ENCODE measurements around the gene CD63.

The CD63 gene

DNA sequence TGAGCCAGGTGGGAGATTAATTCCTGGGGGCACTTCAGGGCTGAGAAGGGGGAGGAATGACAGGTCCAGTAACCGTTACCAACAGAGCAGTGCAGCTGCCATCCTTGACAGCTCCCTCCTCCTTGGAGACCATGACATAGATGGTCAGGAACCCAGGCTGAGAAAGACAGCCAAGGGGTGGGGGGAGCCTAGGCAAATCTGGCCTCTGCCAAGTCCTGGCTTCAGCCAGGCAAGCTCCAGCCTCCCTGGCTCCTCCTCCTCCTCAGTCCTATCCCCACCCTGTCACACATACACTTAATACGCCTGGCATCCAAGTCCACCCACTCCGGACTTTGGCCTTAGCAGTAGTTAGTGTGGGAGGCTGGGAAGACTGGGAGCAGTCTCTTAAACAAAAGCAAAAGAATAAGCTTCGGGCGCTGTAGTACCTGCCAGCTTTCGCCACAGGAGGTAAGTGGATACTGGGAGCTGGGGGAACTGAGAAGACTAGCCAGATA lies 8.7 kb downstream of the CD63 start, which contains the start of gene RDH5:
Gene RDH5 (plus strand): TSS at position 323 of the 494 bp plus-strand sequence. CDS start 792 bp downstream, outside the sequence.
- DNase-seq, result no peak

DNA sequence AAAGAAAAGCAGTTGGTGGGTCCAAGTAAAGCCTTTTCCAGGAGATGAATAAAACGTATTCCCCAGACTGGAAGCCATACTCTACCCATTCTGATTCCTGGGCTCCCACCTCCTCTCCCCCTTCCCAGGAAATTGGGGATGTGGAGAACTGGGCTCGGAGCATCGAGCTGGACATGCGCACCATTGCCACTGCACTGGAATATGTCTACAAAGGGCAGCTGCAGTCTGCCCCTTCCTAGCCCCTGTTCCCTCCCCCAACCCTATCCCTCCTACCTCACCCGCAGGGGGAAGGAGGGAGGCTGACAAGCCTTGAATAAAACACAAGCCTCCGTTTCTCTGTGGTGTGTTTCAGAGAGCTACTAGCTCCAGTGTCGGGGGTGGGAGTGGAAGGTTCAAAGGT lies 9.4 kb downstream of the CD63 start:
- no peak for DNase-seq

DNA sequence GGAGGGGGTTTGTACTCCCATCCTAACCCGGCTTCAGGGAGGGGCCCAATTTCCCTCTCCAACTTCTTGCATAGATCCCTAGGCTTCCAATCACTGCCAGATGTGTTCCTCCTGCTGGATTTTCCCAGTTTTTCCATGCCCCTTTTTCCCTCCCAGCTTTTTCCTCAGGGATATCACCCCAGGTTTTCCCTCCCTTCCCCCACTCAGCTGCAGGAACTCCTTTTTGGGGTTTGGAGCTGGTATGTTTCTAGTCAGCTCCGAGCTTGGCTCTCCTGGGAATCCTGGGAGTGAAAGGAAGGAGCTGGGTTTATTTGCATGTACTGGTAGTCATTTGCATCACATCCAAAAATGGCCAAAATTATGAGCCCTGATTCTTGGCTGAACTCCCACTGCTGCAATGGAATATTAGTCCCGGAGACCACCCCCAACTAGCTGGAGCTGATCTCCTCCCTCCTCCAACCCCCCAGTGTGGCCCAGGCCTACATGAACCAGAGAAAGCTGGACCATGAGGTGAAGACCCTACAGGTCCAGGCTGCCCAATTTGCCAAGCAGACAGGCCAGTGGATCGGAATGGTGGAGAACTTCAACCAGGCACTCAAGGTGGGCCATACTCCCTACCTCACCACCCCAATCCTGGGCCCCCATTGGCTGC lies 10.1 kb downstream of the CD63 start:
- DNase-seq, result no peak

DNA sequence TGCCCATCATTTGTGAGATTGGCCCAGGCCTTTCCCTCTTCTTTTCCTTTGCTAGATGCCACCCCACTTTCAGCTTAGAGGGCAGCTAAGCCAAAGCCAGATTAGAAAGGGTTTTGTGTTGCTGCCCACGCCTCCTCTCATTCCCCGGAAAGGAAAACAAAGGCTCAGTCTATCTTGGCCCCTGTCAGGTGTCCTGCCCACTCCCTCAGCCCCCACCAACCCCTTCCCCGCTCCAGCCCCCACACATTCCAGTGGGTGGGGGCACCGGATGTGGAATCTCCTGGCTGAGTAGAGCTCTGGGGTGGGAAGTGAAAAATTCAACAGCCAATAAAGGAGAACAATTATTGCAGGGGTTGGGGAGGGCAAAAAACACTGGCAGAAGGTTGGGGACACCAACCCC lies 10.8 kb downstream of the CD63 start:
- DNase-seq, result no peak

DNA sequence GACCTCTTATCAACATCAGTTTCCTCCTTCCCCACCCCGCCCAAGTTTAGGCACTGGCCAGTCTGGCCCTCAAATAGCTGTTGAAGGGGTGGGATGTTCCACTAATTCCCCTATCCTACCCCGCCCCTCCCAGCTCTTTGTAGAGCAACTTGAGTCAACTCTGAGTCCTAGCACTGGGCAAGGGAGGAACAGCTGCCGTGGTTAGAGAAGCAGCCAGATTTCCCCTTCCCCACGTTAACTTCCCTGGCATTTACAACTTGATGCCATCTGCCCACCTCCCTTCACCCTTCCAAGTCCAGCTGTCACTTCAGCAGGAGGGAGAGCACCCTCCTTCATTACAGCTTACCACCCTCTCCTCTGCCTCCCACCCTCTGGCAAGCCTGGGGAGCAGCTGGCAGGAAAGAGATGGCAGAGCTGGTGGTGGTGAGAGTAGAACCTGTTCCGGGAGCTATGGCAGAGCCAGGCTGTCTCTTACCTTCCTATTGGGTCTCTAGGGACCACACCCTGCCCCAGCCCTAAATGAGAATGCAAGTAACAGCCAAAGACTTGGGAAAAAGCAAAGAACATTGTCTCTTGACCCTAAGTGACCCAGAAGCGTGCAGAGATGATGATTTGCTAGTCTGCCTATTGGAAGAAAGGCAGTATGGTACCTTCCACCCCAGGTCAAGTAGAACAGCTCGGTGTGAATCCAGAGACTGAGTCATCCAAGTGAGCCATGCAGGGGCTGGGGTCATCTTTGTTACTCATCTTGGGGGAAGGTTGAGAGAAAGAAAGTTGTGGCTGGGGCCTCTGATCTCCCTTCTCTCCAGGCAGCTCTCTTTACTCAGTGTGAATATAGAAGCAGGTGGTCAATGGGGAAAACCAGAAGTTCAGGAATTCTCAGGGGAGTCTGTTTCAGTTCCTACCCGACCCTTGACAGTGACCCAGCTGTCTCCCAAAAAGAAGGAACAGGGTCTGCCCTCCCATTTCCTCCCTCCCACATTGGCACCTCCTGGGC lies 11.5 kb downstream of the CD63 start:
- DNase-seq, result peak in 1 of 2 experiments; percentile 27

DNA sequence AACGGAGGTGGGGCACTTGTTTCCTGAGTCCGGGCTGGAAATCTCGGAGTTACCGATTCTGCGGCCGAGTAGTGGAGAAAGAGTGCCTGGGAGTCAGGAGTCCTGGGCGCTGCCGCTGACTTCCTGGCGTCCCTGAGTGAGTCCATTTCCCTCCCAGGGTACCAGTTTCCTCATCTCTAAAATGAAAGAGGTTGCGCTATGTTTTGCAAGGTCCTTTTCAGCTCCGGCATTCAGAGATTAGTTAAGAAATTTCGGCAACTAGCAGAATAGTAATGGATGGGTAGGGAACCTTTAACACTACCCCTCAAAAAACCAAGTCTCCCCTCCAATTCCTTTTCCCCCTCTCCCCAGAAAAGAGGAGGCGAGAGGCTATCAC lies 12.2 kb downstream of the CD63 start:
- DNase-seq, result no peak

DNA sequence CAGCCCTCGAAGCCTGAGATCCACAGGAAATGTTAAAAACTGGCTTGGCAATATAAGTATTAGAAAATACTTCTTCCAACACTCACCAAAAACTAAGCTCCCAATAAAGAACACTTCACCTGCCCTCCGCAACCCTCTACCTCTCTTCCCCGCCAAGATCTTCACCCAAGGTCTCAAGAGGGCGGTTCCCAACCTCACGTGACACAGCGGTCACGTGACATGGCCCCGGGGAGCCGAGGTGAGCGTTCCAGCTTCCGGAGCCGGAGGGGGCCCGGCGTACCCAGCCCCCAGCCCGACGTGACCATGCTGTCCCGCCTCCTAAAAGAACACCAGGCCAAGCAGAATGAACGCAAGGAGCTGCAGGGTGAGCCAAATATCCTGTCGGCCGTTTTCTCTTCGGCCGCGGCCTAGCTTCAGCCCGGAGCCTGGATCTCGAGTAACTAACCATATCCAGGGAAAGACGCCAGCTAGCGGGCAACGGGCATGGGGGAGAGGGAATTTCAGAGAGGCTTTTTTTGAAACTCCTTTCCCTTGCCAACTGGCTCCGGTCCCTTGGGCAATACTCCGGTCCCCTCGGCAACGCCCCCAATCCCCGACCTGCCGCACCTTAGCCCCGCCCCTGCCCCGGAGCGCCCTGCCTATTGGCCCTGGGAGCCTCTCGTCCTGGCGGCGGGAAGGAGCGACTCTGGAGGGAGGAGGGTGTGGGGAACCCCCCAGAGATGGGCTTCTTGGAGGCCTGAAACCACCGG lies 12.8 kb downstream of the CD63 start, which contains the start of gene BLOC1S1:
Gene BLOC1S1 (plus strand): TSS at position 214 of the 749 bp plus-strand sequence. CDS start 6 bp downstream, at position 220.
- peak; percentile 87 to 95 for DNase-seq

DNA sequence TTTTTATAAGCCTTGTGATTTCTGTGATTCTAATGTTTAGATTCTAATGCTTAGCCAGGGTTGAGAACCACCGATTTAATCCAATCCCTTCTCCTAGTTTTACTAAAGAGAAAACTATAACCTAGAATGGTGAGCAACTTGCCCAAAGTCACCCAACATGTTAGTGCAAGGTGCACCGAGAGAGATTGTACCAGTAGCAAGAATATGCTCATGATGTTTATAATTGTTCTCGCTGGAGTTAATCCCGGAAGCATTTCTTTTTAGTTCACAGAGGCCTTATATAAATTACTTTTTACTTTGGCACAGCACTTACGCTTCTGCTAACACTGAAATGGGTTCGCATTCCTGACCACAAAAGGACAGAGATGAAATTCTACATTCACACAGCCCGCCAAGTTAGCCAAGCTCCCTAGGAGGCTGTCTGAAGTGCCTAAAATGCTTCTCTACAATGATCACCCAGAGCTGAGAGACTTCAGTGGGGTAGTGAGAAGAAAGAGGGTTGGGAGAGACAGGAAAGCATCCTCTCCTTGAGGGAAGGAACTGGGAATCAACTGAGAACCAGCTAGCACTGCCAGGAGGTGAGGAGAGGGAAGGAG lies 13.5 kb downstream of the CD63 start:
- no peak for DNase-seq

DNA sequence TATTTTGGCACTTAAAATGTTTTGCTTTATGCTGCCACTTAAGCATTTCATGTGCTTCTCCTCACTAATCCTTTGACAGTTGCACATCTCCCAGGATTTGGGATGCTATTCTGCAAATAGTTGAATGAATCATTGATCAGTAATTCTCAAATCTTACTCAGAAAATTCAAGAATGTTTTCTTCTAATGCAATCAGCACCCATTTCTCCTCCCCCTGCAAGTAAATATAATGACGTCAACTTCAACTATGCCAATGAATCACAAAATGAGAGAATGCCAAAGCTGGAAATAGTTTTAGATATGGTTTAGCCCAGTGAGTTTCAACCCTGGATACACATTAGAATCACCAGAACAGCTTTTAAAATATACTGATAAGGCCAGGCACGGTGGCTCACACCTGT lies 15.1 kb downstream of the CD63 start:
- DNase-seq, result no peak

DNA sequence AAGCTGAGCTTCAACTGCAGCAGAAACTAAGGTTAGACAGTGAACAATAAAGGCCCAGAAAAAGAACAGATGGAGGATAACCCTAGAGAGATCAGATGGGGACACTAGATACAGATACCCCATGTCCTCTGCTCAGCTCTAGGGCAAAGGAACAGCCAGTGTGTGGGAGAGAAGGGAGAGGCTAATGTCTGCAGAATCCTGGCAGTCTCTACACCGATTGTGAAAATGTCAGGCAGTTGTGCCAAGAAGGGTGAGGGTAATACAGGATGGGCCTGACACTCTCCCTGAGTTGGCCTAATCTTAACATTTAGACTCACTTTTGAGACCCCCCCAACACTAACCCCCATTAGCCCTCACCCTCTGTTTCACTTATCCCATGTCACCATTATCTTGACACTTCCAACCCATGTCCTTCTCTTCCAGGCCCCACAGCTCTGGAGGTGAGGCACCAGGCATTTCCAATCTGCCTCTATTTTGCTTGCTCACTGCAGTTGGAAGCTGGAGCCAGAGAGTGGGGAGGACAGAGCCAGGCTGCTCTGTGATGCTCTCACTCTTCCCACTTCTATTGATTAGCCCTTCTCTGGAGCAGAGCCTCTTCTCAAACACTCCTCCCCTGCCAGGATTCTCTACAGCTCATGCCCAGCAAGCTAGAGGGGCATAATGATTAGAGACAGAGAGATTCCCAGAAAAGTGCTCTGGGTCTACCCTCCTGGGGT lies 16.0 kb downstream of the CD63 start:
- no peak for DNase-seq

DNA sequence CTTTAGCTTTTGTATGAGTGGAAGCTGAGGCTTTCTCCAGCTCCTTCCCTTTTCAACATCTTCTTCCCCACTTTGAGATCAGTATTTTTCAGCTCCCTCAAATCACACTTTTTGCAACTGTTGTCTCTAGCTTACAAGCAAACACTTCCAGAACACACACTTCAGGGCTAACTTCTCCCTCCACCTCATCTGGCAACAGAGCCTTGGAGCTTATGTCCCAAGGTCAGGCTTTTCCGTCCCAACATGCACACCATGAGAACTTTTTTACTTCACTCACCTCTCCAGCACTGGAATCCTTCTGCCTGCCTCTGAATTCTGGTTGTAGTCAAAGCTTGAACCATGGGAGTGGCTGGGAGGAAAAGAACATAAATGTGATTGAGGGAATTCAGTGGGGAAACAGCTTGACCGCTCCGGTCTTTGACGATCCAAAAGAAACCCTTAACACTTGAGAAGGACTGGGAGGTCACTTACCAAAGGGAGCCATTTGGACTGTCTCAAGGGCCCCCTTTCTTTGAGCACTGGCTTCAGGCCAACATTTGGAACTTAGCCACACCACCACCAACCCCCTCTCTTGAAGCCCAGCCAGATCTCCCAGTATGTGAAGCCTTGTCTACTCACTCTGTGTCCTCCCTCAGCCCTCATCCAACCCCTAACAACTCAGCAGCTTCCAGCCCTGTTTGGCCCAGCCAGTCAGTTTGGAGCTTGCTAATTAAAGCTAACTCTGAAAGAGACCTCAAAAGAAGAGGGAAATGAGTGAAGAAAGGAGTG lies 16.8 kb downstream of the CD63 start:
- DNase-seq, result no peak

DNA sequence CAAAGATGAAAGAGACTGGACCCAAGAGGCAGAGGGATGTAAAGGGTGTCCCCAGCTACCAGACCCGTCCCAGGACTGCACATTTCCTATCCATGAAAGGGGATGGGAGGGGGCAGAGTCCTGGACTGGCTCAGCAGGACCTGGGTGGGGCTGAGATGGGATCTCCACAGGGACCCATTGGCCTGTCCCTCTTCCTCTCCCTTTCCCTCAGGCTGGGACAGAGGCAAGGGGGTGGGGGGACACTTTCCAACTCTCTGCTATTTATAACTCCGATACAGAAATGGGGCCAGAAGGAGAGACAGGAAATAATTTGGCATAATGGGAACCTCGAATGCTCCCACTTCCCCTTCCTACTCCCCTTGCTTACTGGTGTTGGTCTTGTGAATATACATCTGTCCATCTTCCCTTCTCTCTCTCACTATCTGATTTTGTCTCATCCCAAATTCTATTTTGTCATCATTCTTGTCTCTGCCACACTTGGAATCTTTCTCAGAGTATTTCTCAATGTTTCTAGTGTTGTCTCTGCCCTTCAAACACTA lies 20.0 kb downstream of the CD63 start:
- no peak for DNase-seq

DNA sequence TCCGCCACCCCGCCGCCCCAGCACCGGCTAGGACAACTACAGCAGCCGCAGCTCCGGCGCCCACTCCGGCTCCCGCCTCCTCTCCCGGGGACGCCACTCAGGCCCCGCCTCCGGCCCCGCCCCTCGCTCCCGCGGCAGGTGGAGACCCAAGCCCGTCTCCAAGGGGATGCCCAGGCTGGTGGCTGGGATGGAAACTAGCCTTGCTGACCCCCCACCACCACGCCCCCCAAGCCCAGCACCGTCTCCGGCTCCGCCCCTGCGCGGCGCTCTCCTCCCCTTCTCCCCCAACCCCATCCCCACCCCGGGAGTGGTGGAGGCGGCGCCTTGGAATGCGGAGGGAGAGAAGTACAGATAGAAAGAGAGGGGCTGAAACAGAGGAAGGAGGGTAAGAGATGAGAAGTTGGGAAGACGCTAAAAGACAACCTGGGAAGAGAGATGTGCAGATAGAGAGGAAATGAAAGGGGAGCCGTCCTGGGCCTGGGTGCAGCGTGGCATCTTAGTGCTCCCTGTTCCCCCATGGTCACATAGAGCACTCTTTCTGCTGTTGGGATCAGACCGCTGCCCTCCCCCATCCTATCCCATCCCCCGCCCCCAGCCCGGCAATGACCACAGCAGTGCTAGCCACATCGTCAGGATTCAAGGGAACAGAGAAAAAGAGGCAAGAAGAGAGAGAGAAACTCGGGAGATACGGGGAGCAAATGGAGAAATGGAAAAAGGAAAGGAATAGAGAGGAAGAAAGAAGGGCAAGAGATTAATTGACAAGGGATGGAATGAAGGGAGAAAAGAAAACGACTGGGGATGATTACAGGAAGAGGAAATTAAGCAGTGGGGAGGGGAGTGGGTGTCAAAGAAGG lies 20.7 kb downstream of the CD63 start, which contains the start of gene ITGA7:
Gene ITGA7 (minus strand): TSS at position 64 of the 854 bp plus-strand sequence. CDS start 222 bp downstream, outside the sequence.
- peak in 1 of 2 experiments; percentile 44 for DNase-seq

DNA sequence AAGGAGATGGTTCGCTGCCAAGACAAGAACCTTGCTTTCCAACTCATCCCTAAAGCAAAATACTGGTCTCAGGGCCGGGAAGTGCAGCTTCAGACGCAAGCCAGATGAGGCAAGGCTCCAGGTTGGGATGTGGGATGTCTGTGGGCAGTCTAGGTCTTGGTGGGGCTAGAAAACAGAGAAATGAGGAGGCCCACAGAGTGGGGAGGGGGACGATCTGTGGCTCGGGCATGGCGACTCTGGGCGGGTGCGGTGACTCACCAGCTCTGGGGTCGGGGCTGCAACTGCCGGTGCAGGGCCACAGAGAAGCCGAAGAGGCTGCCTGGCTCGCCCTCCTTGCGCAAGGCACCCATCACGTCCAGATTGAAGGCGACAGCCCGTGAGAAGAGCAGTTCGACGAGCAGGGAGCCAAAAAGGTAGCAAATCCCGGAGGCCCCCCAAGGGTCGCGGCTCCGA lies 21.6 kb downstream of the CD63 start:
- no peak for DNase-seq

DNA sequence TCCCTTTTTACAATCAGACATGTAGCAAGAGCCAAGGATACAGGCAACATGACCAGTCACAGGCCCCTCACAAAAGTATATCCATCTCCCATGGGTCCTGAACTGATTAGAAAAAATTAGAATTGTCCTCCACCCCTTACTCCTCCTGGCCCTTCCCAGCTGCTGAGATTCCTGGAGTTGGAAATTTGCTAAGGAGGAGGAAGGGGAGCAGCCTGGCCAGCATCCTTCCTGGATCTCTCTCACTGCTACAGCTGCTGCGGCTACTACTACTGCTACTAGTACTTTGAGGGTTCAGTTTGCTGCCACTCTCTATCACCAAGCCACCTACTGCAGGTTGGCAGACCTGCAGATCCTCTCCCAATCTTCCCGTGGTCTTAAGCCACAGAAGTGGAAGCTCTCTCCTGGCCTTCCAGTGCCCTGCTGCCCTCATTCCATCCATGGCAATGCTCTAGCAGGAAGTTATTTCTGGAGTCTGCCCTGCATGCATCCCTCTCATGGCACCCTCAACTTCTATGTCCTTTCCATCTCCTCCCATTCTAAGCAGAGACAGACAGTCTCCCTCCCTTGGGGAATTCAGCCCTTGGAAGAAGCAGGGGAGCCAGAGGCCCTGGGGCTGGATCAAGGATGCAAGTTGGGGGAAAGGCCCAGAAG lies 22.1 kb downstream of the CD63 start:
- no peak for DNase-seq

DNA sequence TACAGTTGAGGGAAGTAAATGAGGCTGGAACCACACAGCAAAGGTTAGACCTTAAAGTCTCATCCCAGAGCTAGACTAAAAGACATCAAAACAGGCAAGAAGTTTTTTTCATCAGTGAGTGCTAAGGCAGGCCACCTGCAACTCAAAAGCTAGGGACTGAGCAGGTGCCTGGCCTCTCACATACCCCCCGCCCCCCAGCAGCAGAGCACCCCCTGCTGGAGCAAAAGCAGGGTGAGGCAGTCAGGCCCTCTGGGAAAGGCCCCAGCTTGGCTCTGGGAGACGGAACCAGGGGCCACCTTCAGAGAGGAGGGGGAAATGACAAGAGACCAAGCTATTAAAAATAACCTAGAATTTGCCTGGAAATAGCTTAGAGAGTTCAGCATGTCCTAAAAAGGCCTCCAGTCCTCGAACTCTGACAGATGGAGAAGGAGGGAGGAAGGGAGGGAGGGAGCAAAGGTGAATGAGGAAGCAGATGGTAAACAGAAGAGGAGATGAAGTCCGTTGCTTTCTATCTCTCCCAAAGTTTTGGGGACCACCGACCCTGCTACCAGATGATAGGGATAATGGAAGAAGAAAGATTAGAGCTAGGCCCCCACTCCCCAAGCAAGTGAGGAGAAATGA lies 22.9 kb downstream of the CD63 start:
- no peak for DNase-seq

DNA sequence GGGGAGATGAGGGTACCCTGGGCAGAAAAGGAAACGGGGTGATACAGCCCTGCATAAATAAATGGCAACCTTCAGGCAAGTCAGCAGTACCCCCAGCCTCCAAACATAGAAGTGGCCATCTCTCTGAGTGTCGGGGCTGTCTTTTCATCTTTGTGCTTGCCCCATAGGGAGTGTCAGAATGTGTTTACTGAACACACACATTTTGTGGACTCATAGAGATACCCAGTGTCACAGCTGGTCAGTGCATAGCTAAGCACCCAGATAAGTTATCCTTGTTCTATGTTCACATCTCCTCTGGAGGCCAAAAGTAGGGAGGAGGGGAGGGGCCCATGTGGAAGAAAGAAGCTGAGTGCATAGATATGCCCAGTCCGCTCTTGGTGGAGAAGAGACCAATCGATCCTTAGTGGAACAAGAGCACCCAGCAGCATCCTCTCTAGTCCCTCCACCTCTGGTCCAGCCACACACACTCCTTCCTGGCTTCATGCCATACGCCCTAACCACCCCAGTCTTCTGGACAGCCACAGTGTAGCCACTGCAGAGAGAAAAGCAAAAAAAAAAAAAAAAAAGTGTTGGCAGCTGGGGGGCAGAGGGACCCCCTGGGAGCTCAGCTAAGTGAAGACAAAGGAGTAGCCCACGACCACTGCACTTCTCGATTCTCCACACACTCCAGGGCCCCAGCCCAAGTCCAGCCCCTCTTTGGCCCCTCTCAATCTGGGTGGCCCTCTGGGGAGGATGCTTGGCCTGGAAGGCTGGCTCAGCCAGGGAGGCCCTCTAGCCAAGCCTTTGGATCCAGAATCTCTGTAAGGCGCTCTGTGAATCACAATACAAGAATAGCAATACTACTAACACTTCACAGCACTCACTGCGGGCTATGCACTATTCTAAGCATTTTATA lies 23.7 kb downstream of the CD63 start:
- DNase-seq, result no peak
